ENCODE data around the gene THEM5. TPM values are rescaled to one million over a fixed set of nuclear protein-coding genes. Genes with fewer than 3 reads are reported as not detected.

The THEM5 gene
- total RNA-seq, 1 experiment from 2014 or later = not detected

DNA sequence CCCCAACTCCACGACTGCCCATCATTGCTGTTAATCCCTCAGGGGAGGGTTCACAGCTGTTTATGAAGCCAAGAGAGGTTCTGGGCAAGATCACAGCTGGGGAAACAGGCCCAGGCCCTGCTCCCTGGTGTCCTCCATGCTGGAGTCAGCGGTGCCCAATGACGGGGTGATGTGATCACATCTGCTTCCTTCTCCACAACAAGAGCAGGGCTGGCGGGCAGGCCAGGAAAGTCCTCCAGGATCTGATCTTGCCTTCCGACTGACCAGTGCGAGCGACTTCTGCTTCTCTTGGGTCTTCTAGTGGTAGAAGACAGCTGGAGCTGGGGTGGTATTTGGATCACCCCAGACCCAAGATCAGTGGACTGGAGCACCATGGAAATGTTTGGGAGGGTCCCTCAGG, 47.3 kb downstream of the THEM5 start:
- POLR2A ChIA-PET = no interaction called here
- H3K27me3 ChIP-seq (ENCODE audit: insufficient read depth, low read length) = peaks cover 27% of the 10 kb centered on the region; the same call in 1 of the 2 replicates
- no peaks in the 10 kb centered on the region for H3K4me1 ChIP-seq (ENCODE audit: control insufficient read depth in 1 of 2, insufficient read depth in 2 of 2, low read length in 2 of 2)
- no peak for ATAC-seq
- H3K4me3 ChIP-seq (replicated peaks in 1 of 2; ENCODE audit: low read depth in 1 of 2, low read length in 2 of 2) = no peak overlapping the region
- H4K20me1 ChIP-seq (ENCODE audit: insufficient read depth) = no peaks in the 10 kb centered on the region
- TF ChIP-seq EGR1 (IDR thresholded peaks at IDR 0.05; ENCODE audit: low read depth) (no peak), CEBPB (IDR thresholded peaks at IDR 0.05; ENCODE audit: low read depth) (no peak), FOSL1 (IDR thresholded peaks at IDR 0.05; ENCODE audit: low read depth) (no peak), RAD21 (IDR thresholded peaks at IDR 0.05; ENCODE audit: low read depth) (no peak), ZFX (IDR thresholded peaks at IDR 0.05) (no peak), TCF7L2 (IDR thresholded peaks at IDR 0.05; ENCODE audit: borderline replicate concordance, extremely low read depth, insufficient read depth, insufficient read length) (no peak), POLR2A (IDR thresholded peaks at IDR 0.05; ENCODE audit: borderline replicate concordance, extremely low read depth, insufficient read depth, insufficient read length) (no peak), POLR2AphosphoS5 (IDR thresholded peaks at IDR 0.05; ENCODE audit: low read depth, low read length) (no peak), YY1 (IDR thresholded peaks at IDR 0.05; ENCODE audit: extremely low read depth, insufficient replicate concordance, low read depth, low read length) (no peak), SIN3A (IDR thresholded peaks at IDR 0.05; ENCODE audit: low read depth) (no peak)
- TF ChIP-seq, protein P1, sequence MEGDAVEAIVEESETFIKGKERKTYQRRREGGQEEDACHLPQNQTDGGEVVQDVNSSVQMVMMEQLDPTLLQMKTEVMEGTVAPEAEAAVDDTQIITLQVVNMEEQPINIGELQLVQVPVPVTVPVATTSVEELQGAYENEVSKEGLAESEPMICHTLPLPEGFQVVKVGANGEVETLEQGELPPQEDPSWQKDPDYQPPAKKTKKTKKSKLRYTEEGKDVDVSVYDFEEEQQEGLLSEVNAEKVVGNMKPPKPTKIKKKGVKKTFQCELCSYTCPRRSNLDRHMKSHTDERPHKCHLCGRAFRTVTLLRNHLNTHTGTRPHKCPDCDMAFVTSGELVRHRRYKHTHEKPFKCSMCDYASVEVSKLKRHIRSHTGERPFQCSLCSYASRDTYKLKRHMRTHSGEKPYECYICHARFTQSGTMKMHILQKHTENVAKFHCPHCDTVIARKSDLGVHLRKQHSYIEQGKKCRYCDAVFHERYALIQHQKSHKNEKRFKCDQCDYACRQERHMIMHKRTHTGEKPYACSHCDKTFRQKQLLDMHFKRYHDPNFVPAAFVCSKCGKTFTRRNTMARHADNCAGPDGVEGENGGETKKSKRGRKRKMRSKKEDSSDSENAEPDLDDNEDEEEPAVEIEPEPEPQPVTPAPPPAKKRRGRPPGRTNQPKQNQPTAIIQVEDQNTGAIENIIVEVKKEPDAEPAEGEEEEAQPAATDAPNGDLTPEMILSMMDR (IDR thresholded peaks at IDR 0.05 in 2 of 3, conservative IDR thresholded peaks at IDR 0.05 in 1 of 3; ENCODE audit: borderline replicate concordance in 1 of 3, insufficient read depth in 1 of 3, low read depth in 2 of 3, low read length in 2 of 3) = no peak
- TF ChIP-seq, protein P2, sequence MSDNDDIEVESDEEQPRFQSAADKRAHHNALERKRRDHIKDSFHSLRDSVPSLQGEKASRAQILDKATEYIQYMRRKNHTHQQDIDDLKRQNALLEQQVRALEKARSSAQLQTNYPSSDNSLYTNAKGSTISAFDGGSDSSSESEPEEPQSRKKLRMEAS (IDR thresholded peaks at IDR 0.05) = no peak
- intact Hi-C loops (cut with micrococcal nuclease) = no loop called here
- no TSS peak for BruUV-seq (replicated peaks)
- no peak overlapping the region for H3K4me2 ChIP-seq (ENCODE audit: low read length)
- H3K36me3 ChIP-seq (ENCODE audit: control insufficient read depth in 1 of 2, insufficient read depth in 2 of 2, low read length in 2 of 2) = no peaks in the 10 kb centered on the region
- no peaks in the 10 kb centered on the region for H3K79me2 ChIP-seq (ENCODE audit: insufficient read depth, low read length)
- CTCF ChIA-PET = no interaction called here
- no peak overlapping the region for H3K9ac ChIP-seq (ENCODE audit: low read length)
- H3K9me2 ChIP-seq (ENCODE audit: insufficient read depth) = no peaks in the 10 kb centered on the region
- RAD21 ChIA-PET (ENCODE audit: low non-redundant PET in 1 of 2, low total read pairs in 2 of 2, uncharacterized antibody in 2 of 2, unreplicated experiment in 2 of 2) = no interaction called here
- H3K27ac ChIP-seq (ENCODE audit: low read depth, low read length) = no peak overlapping the region
- H2AFZ ChIP-seq (ENCODE audit: low read depth, low read length, poor library complexity, severe bottlenecking) = no peak overlapping the region
- no peaks in the 10 kb centered on the region for H3K9me3 ChIP-seq (ENCODE audit: control insufficient read depth in 1 of 2, insufficient read depth in 1 of 2, low read depth in 1 of 2, low read length in 2 of 2)
- DNase-seq (ENCODE audit: low read depth, low spot score) = no peak
